ENCODE data around the gene ITGA11.

ITGA11 gene

DNA sequence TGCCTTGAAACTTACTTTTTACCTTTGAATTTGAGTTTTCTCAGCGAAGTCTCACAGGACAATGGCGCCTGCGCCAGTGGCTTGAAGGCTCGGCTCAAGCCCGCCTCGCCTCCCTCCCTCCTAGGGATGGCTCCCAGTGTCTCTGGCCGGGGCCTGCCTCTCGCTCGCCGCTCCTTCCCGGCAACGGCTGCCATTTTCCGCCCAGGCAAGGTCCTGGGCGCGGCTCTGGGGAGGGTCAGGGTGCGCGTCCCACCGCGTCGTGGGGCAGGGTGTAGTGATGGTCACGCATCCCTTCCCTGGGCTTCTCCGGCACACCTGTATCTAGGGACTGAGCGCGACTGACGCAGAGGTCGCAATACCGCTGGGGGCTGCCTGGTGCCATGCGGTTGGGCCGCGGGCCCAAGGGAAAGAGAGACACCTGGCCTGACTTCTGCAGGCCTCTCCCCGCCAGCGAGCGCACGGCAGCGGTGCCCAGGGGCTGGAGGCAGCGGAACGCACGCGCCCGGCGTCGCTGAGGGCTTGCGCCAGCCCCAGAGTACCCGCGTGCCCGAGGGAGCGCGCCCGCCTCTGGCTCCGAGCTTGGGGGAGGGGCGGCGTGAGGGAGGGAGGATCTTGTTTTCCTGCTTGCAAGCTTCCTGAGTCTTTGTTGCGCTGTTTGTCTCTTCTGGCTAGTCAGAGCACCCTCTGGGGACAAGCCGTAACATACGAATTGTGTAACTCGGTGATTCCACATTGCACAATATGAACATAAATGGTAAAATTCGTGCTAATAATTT is 175.1 kb downstream of the ITGA11 start:
- peak; percentile 61 to 63 for DNase-seq

DNA sequence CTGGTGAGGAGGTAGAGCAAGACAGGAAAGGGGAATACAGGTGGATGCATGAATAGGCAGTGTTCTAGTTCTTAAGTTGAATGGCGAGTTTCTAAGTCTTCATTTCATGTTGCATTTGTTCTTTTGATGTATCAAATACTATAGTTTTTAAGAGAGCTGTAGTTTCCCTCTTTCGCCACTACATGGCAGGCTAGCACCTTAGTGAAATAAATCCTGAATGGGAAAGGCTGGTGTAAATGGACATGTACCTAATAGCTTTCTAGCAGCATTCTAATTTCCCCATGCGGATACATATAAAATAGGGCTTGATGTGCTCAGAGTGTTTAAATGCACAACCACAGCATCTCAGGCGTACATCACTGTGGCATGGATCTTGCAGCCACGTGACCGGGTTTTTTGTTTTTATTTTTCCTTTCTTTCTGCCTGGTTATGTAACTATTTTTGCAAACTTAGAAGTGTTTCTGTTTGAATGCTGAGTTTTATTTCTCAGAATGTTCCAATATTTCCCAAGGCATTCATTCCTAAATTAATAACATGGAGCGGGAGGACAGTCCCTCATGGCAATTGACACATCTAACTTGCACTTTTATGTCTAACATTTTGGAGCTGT is 178.9 kb downstream of the ITGA11 start:
- peak in 1 of 2 experiments; percentile 7 for DNase-seq

DNA sequence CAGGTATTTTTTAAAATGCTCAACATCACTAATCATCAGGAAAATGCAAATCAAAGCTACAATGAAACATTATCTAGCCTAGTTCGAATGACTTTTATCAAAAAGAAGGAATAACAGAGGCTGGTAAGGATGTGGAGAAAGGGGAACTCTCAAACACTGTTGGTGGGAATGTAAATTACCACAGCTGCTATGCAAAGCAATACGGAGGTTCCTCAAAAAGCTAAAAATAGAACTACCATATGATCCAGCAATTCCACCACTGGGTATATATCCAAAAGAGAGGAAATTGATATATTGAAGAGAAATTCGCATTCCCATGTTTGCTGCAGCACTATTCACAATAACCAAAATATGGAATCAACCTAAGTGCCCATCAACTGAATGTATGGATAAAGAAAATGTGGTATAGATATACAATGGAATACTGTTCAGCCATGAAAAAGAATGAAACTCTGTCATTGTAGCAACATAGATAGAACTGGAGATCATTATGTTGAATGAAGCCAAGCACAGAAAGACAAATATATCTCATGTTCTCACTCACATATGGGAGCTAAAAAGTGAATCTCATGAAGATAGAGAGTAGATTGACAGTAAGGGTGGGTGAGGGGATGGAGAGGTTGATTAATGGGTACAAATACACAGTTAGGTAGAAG is 182.8 kb downstream of the ITGA11 start:
- DNase-seq, result no peak
